ENCODE results near the gene SNTG2.

The SNTG2 gene

DNA sequence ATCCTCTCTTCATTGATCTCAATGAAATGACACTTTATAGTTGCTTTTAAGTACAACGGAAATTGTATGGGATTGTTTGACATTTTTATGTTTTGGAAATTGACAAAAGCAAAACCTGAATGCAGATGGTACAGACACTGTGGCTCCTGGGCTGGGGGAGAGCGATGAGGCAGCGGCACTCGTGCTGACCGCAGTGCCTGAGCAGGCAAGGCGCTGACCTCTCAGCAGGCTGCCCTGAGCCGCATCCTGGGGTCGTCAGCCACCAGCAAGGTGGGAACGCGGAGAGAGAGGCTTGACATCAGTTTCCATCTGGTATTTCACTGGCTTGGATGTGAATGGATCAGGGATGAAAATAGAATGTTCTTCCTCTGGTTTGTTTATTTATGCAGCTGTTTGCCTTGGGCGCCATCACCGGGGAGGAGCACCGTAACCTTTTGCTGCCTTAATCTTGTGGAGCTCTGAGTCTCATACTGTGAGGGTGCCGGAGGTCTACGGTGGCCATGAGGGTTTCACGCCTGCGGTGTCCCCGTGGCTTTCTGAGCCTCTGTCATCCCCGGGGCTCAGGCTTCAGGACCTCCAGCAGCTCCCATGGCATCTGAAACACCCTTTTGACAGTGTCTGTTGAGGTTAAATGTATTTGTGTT lies 367.8 kb downstream of the SNTG2 start:
- no peak for DNase-seq (ENCODE audit: low read depth in 2 of 2)

DNA sequence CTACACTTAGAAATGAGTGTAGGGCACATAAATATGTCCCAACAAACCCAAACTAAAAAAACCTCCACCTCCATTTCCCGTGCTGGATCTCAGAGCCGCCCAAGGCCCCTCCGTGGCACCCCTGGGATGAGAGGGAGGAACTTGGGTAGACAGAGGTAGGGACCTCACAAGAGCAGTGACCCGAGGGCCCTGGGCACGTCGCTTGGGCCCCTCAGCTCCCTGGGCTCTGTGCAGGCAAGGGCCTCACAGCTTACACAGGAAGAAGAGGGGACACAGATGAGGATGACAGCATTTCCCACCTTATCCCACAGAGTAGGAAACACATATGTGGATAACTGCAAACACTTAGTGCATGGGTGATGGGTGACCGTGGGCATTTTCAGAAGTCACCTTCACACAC lies 368.7 kb downstream of the SNTG2 start:
- DNase-seq (ENCODE audit: low read depth in 2 of 2) = no peak

DNA sequence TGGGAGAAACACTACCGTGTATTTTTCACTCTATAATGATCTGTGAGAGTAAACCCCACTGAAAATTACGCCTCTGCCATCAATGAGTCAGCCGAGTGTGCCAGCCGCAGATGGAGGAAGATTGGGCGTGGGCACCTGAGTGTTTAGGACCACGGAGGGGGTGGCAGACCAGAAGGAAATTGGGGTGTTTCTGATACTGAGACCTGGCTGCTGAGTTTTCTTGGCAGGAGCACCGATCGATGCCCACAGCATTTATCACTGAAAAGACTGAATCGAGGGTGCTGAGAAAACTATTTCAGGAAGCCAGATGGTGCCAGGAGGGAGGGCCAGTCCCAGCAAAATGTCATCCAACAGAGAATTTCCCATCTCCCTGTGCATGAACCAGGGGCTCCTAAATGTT lies 370.7 kb downstream of the SNTG2 start:
- DNase-seq (ENCODE audit: low read depth in 2 of 2) = no peak

DNA sequence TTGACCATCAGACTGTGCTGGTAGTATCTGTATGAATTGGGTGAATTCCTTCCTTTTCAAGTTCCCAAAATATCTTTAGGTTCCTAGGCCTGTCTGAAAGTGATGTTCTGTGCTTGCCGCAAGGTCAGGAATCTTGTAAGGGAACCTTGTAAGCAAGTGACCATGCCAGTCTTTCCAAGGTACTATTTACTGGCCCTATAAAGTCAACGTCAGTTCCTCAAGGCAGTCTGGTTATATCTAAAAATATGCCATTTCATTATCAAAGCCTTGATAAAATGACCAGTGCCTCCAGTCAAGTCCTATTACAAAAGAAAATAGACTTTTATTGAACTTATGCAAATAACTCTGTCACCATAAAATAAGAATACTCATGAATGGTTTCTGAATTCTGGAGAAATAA lies 374.2 kb downstream of the SNTG2 start:
- no peak for DNase-seq (ENCODE audit: low read depth in 2 of 2)

DNA sequence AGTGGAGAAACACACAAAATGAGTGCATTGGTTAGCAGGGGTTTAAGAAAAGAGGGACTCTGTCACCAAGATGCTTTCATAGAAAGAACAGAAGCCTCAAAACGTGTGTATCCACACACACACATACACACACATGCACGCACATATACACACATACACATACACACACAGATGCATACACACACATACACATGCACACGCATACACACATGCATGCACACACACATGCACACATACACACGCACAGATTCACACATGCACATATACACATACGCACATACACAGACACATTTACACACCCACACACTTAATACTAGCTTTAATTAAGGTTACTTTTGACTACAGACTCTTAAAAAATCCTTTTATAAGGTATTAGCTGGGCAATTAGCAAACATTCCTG lies 378.0 kb downstream of the SNTG2 start:
- no peak for DNase-seq (ENCODE audit: low read depth in 2 of 2)

DNA sequence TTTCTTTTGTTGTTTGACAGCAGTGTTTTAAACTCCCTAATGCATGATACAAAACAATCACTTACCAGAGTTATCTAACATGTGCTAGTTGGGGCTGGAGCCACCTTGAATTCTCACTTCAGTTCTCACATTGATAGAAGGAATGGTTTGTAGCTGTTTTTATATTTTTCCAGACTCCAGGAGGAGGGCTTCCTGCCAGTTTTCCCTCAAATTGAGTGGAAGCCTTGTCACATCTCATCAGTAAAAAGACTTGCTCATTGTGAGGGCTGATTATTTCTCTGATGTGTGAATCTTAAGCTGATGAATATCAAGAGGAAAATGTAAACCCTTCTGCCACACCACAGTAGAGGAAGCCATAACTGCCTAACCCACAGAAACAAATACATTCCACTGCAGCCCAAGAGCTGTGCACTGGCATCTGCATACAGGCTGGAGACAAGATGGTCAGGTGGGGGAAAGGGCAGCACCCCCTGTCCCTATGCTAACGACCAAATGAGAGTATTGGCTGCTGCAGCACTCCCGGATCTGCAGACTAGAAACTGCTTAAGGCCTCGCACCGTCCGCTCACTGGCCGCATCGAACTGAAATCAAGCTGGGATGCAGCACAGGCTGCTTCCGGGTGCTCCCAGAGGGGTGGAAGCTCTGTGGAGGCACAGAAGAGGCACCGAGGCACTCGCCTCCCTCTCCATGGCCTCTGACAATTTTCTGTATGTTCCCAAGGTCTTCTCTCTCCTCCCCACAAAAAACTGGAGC lies 388.9 kb downstream of the SNTG2 start:
- no peak for DNase-seq (ENCODE audit: low read depth in 2 of 2)

DNA sequence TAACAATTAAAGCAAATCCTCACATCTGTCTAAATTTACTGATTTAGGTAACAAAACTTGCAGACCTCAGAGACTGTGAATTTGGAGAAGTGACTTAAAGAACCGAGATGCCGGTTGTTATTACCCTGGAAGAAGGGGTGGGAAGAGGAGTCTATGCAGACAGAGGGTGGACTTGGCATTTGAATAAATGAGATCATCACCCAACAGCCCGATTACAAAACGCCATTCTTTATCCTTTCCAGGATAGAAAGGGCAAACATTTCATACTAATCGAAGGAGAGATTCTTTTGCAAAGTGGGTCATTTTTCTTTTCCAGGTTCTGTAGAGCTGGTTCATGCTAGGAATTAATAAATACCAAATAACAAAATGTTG lies 389.5 kb downstream of the SNTG2 start:
- DNase-seq (ENCODE audit: low read depth in 2 of 2) = no peak

DNA sequence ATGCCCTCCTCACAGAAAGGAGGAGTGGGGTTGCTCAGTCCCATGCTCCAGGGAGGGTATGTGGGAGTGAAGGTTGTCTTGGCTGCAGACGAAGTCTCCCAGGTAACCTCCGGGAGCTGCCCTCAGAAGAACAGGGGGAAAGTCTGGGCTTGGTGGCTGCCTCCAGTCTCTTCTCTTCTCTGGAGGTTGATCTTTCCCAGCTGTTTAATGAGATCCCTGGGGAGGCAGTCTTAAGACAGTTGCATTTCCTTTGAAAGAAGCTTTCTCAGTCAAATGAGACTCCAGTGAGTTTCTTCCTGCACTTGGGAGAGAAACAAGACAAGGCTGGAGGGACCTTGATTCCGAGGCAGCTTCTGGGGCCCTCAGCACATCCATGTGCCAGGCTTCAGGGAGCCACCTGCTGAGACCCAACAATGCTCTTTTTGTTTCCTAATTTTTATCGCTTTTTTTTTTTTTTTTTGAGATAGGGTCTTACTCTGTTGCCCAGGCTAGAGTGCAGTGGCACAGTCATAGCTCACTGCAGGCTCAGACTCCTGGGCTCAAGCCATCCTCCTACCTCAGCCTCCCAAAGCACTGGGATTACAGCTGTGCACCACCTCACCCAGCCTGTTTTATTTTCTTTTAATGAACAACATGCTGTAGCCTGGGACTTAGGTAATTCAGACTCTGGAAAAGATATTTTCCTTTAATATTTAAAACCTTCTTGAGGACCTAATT lies 390.9 kb downstream of the SNTG2 start:
- DNase-seq (ENCODE audit: low read depth in 2 of 2) = no peak

DNA sequence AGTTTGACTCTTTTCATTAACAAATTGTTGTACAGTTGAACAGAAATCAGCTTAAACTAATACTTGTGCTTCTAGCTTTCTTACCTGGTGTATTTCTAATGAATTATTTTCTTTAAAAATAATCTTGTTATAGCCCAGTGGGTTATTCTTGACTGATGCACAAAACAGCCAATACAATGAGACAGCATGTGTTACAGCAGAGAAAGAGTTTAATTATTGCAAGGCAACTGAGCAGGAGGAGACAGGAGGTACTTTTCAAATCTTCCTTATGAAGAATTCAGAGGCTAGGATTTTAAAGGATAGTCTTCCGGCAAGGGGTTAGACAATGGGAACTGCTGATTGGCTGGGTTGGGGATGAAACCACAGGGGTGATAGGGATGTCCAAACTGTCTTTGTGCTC lies 398.1 kb downstream of the SNTG2 start:
- DNase-seq (ENCODE audit: low read depth in 2 of 2) = no peak

DNA sequence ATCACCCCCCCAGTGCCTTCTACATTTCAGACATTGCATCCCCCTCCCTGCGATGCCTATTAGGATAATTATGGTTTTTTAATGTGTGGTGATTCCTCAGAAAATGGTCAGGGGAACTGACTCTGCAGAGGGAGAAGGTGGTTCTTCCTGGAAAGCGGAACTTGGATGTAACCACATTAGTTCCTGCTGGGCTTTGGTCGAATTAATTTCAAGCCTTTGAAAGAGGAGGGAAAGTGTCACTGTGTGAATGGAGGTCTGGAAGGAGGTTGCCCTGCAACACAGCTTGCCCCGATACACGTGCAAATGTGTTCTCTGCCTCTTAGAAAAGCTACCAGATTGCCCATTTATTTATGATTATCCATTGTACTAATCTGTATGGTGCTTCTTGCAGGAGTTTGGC lies 399.5 kb downstream of the SNTG2 start:
- DNase-seq (ENCODE audit: low read depth in 2 of 2) = no peak

DNA sequence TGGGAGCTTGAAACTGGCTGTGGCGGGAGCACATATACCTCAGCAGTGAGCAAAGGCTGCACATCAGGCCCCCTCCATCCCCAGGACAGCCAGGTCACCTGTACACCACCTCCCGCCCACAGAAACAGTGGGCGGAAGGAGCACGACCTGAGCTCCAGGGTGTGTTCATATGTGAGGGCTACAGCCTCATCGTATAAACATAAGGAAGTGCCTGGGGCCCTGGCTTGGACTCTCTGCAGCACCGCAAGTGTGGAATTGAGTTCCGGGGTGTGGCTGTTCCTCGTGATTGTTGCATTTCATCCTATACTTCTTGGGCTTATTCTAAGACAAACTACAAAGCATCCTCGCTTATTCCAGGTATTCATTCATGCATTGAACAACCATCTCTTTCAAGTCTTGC lies 402.5 kb downstream of the SNTG2 start:
- no peak for DNase-seq (ENCODE audit: low read depth in 2 of 2)

DNA sequence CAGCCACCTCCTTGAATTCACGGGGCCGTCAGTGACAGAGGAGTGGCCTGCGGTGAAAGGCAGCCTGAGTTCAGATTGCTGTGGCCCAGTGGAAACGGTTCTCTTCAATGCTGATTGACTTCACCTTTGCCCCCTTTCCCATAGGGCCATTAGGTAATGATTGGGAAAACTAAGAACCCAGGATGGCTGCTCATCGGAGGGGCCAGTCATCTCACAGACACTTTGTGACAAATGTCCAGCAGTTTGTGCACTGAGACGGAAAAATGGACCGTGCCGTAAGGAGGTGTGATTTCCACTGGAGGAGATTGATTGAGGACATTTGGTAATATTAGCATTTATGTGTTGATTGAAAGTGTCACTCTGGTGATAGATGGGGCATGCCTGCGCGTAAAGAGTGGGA lies 402.9 kb downstream of the SNTG2 start:
- DNase-seq (ENCODE audit: low read depth in 2 of 2) = no peak

DNA sequence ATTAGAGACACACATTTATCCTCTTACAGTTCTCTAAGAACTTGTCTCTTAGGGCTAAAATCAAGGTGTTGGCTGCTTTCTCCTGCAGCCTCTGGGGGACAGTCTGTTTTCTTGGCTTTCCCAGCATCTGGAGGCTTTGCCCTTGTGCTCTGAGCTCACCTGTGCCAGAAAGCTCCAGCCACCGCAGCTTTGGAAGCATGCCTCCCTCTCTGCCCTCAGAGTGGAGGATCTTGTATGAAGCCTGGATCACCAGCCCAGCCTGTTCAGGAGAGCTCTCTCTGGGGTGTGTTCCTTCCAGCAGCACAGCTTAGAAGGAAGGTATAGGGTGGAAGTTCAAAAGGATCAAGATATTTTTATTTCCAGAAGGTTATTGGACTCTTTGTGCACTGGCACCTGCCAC lies 409.5 kb downstream of the SNTG2 start:
- DNase-seq (ENCODE audit: low read depth in 2 of 2) = no peak

DNA sequence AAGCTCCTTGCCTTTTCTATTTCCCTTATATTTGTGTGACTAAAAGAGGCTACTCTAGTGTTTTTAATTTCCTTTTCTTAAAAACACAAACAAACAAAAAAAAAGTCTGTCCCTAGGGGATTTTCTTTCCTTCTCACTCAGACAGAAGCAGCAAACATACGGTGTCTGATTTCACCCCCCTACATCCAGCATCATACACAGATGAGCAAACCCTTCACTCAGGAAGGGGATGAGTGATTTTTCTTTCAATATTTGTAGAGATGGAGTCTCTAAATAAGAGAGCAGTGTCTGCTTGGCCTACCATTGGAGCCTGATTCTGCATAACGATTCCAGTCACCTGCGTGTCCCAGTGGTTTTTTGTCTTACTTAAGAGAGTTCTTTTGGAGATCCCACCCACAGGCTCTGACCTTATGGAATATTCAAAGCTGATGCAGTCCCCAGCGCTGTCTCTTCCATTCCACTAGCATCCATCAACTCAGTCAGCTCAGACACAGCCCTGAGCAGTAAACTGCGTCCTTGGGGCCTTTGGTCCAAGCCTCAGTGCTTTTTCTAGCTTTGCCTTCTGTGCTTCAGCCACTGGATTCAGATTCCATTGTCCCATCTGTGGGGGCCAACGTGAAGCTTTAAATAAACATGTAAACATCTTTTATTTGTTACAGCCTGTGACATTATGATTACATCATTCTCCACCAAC lies 410.1 kb downstream of the SNTG2 start:
- no peak for DNase-seq (ENCODE audit: low read depth in 2 of 2)

DNA sequence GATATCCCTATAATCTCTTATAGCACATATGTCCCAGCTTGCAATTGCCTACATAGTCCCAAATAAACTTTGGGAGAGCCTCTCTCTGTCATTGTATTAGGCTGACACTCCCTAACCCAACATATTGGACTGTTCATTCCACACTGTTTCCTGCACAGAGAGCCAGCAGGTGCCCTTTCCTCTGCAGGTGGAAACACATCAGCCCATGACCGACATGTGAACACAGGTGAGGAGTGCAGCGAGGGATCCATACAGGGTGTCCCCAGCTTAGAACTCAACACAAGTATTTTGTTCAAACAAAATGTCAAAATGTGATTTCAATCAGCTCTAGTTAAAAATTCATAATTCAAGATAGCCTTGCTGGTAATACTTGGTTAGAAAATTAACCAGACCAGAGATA lies 412.7 kb downstream of the SNTG2 start:
- no peak for DNase-seq (ENCODE audit: low read depth in 2 of 2)

DNA sequence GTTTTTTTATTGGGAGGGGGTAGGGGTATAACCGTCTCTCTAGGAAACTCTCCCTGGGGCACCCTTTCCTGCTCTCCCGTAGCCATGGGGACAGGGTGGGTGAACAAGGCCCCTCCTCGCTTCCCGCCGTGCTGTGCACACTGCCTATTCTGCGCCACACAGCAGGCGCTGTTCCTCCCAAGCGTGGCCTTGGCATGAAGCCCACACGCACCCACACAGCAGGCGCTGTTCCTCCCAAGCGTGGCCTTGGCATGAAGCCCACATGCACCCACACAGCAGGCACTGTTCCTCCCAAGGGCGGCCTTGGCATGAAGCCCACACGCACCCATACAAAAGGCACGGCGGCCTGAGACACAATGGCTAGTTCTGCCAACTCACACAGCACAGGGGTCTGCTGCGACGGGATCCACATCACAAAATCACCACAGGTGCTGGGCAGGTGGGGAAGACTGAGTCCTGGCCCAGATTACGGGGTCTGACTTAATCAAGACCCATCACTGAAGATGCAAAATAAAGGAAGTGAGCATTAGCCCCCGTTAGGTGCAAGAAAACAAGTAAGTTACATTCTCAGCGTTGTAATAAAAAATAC lies 416.0 kb downstream of the SNTG2 start:
- DNase-seq (ENCODE audit: low read depth in 2 of 2) = no peak

DNA sequence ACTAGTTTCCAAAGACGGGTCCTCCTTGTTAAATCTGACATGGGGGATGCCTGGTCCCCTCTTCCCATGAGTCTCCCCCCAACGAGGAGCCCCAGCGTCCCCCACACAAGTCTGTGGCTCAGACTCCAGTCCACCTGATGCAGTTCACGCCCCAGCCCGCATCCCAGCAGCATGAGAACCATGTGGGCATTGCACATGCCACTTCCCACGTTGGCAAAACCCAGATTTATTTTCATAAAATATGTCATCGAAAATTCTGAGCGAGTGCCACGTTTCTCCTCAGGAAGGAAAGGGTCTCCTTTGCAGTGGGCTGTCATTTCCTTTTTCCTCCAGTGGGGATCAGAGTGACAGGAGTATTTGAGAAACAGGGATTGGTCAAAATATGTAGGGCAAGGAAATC lies 417.0 kb downstream of the SNTG2 start:
- DNase-seq (ENCODE audit: low read depth in 2 of 2) = no peak

DNA sequence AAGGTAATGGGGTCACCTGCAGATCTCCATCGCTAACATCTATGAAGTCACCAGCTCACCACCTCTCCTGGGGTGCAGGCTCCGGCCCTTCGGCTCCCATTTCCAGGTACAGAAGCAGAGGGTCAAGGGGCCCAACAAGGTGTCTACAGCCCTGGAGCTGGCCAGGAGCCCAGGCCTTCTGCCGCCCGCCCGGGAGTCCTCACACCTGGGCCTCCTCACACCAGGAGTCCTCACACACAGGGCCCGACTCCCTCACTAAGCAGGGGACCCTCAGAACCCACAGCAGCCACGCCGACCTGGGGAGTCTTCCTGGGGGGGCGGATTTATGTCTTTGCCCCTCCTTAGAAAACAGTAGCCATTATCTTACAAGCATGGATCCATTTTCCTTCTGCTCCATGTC lies 419.3 kb downstream of the SNTG2 start:
- DNase-seq (ENCODE audit: low read depth in 2 of 2) = no peak

DNA sequence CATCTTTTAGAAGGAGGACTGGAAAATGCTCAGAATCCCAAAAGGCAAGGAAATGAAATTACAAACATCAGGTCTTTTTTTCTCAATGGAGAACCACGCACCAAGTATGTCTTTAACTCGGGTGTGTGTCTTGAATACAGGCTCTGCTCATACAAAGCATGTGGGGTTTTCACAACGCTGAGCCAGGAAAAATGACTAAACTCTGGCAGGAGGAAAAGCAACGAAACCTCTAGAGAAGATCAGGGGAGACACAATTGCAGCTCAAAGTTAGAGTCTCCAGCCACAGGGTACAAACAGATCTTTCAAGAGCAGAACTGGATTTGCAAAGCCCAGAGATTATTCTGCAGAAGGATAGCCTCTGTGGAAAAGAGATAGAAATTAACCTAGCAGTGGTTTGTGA lies 419.8 kb downstream of the SNTG2 start:
- DNase-seq (ENCODE audit: low read depth in 2 of 2) = no peak

DNA sequence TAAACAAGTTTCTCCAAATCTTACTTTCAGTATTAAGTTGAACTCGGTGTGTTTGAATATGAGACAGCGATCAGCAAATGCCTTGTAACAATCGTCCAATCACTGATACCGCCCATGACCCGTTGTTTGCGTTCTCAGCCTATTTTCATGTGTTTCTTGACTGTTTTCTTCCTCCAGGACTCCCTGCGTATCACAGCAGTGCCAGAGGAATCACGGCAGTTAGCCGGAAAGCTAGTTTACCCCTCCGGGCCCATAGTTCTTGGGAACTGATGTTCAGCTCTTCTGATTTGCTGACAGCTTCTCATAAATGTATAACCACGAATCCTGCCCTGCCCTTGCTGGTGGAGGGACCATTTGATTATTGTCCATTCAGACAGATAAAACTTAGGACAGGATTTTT lies 420.4 kb downstream of the SNTG2 start:
- no peak for DNase-seq (ENCODE audit: low read depth in 2 of 2)

DNA sequence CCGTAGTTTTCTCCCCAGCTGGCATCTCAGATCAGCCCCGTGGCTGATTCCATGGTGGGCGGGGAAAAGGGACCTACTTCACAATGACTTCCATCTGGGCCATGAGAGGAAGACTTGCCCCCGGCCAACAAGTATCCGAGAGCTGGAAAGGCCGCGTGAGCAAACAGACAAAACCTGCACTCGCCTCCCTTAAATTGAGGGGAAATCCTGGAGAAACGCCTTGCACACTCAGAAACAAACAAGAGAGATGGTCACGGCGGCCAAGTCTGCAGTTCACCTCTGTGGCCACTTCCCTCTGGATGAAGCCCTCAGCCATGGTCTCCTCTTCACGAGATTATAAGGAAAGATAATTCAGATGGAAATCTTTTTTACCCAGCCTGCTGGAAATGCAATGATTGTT lies 423.2 kb downstream of the SNTG2 start:
- no peak for DNase-seq (ENCODE audit: low read depth in 2 of 2)

DNA sequence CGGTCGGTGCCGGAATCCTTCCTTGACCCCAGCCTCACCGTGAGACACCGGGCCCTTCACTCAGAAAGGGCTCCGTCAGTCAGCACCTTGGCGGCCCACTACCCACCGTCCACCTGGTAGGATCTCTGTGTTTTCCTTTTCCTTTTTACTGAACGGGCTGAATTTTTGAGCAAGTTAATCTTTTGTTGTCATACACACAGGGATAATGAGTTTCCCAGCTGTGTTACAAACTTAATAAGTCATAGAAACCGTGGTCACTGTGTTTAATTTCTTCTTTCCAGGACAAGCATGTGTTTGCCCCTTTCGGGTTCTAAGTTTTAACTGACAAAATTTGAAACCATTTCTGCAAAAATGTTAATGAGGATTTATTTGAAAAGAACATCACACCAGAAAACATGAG lies 423.6 kb downstream of the SNTG2 start:
- no peak for DNase-seq (ENCODE audit: low read depth in 2 of 2)
